T-helper 2 cell treated with Interferon-gamma antibody and Interleukin-4, amounts not matched to agents 5 μg/mL and 100 μg/mL, for 36 hours (primary cell): Measurements from ENCODE around the gene DPYSL4.
"Not testable (repeated sequence)": the region's sequence is repeated elsewhere in the genome, so short reads cannot be mapped to it uniquely, and the experiment has no call there.

Experiments
- DNase-seq: peaks from one replicate; pipeline ENCODE4 v3.0.0; 2021; ENCODE audit warnings: low spot score
- H3K27ac Mint-ChIP-seq: one replicate; pipeline ENCODE4 v1.8.0; 2021; ENCODE audit warnings: mild to moderate bottlenecking, mixed read lengths
- H3K27me3 Mint-ChIP-seq: one replicate; pipeline ENCODE4 v1.8.0; 2021; ENCODE audit warnings: low read depth, mixed read lengths
- H3K36me3 Mint-ChIP-seq: one replicate; pipeline ENCODE4 v1.8.0; 2021; ENCODE audit warnings: low read depth, mixed read lengths
- H3K4me1 Mint-ChIP-seq: one replicate; pipeline ENCODE4 v1.8.0; 2021; ENCODE audit warnings: low read depth, mixed read lengths
- H3K4me3 Mint-ChIP-seq: one replicate; pipeline ENCODE4 v1.8.0; 2022; ENCODE audit warnings: mild to moderate bottlenecking, moderate library complexity, mixed read lengths
- H3K9me3 Mint-ChIP-seq: one replicate; pipeline ENCODE4 v1.8.0; 2021; ENCODE audit warnings: mixed read lengths

DPYSL4 gene

GRCh38 chr10:132204781-132205473 lies 18.2 kb downstream of the DPYSL4 start:
- no peaks in the 10 kb centered on the region for H3K36me3 Mint-ChIP-seq
- H3K9me3 Mint-ChIP-seq, result no peaks in the 10 kb centered on the region
- H3K27ac Mint-ChIP-seq, result no peak overlapping the region
- no peaks in the 10 kb centered on the region for H3K4me1 Mint-ChIP-seq
- no peaks in the 10 kb centered on the region for H3K27me3 Mint-ChIP-seq
- no peak for DNase-seq
- no peak overlapping the region for H3K4me3 Mint-ChIP-seq

DNA sequence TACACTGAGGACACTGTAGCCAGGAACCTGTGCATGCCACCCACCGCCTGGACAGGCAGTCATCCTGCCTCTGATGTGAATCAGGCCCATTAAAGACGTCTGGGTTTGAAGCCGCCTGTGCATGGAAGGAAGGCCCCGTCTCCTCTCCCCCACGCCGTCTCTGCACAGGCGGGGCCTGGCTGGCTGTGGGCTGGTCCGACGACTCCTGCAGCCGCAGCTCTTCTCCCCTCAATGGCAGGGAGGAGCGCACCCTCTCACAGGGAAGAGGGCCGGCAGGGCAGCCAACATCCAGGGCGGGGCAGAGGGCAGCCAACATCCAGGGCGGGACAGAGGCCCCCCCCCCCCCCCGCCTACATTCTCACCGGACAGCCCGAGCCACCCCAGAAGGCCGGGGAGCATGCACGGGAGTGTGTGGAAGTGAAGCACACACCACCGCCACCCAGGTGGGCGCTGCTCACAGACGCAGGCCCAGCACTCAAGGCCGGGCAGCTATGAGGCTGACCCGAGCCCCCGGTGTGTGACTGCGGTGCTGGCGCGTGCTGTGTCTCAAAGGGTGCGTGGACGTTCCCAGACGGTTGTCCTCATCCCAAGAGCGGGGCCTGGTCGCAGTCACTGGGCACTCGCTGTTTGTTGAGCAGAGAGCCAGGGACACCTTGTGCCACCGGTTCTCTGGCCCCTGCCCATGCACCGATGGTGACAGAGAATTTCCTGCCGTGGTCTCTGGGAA lies 19.1 kb downstream of the DPYSL4 start:
- H3K27ac Mint-ChIP-seq, result no peak overlapping the region
- H3K9me3 Mint-ChIP-seq, result no peaks in the 10 kb centered on the region
- no peaks in the 10 kb centered on the region for H3K4me1 Mint-ChIP-seq
- no peaks in the 10 kb centered on the region for H3K27me3 Mint-ChIP-seq
- no peak overlapping the region for H3K4me3 Mint-ChIP-seq
- no peaks in the 10 kb centered on the region for H3K36me3 Mint-ChIP-seq
- no peak for DNase-seq

DNA sequence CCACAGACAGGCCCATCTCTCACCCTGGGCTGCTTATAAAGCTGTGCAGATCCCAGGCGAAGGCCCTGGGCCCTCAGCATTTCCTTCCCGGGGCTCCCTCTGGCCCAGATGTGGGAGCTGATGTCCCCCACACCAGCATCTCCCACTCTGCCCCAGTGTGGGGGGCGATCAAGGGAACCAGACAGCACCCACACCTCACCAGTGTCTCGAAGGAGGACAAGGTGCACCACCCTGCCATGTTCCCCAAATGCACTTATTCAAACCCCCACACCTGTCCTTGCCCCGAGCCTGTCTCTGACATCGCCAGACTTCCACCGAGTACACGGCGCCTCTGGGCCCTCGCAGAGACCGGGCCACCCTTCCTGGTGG lies 19.6 kb downstream of the DPYSL4 start:
- Mint-ChIP-seq H3K4me1 (no peaks in the 10 kb centered on the region), H3K27ac (no peak overlapping the region)

GRCh38 chr10:132206806-132207535 lies 20.2 kb downstream of the DPYSL4 start:
- Mint-ChIP-seq H3K27me3 (no peaks in the 10 kb centered on the region), H3K4me3 (no peak overlapping the region), H3K27ac (no peak overlapping the region)

More for the DNA sequence above, 19.6 kb downstream of the DPYSL4 start:
- Mint-ChIP-seq H3K4me3 (no peak overlapping the region), H3K27me3 (no peaks in the 10 kb centered on the region), H3K36me3 (no peaks in the 10 kb centered on the region), H3K9me3 (no peaks in the 10 kb centered on the region)
- DNase-seq, result no peak

GRCh38 chr10:132207536-132208461 lies 21.1 kb downstream of the DPYSL4 start:
- Mint-ChIP-seq H3K27ac (no peak overlapping the region), H3K27me3 (no peaks in the 10 kb centered on the region), H3K4me1 (no peaks in the 10 kb centered on the region), H3K4me3 (no peak overlapping the region), H3K9me3 (no peaks in the 10 kb centered on the region), H3K36me3 (no peaks in the 10 kb centered on the region)
- DNase-seq, result no peak

More at GRCh38 chr10:132206806-132207535, 20.2 kb downstream of the DPYSL4 start:
- H3K36me3 Mint-ChIP-seq, result no peaks in the 10 kb centered on the region
- H3K9me3 Mint-ChIP-seq, result no peaks in the 10 kb centered on the region
- H3K4me1 Mint-ChIP-seq, result no peaks in the 10 kb centered on the region
- no peak for DNase-seq

- Mint-ChIP-seq H3K4me1 (no peaks in the 10 kb centered on the region), H3K27ac (no peak overlapping the region), H3K4me3 (no peak overlapping the region), H3K9me3 (peaks cover 2% of the 10 kb centered on the region), H3K27me3 (no peaks in the 10 kb centered on the region), H3K36me3 (no peaks in the 10 kb centered on the region)
- no peak for DNase-seq
These were observed 21.8 kb downstream of the DPYSL4 start for GRCh38 chr10:132208462-132209050.

DNA sequence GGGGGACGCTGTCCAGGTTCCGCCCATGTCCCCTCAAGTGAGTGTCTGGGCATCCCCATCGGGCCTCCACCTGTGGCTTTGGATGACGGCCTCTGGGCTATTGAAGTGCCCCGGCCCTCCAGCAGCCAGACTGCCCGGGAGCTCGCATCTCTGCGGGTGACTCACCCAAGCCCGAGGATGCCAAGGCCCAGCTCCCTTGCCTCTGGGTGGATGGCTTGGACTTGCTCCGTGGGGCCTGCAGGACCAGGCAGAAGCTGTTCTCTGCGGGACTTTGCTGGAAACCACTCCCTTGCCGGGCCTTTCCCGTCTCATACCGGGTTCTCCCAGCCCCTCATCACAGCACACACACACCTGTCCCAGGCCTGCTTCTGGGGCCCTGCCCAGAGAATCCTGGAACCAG lies 22.4 kb downstream of the DPYSL4 start:
- DNase-seq, result no peak
- Mint-ChIP-seq H3K36me3 (no peaks in the 10 kb centered on the region), H3K27ac (no peak overlapping the region), H3K9me3 (peaks cover 5% of the 10 kb centered on the region), H3K4me3 (no peak overlapping the region), H3K27me3 (no peaks in the 10 kb centered on the region), H3K4me1 (no peaks in the 10 kb centered on the region)

DNA sequence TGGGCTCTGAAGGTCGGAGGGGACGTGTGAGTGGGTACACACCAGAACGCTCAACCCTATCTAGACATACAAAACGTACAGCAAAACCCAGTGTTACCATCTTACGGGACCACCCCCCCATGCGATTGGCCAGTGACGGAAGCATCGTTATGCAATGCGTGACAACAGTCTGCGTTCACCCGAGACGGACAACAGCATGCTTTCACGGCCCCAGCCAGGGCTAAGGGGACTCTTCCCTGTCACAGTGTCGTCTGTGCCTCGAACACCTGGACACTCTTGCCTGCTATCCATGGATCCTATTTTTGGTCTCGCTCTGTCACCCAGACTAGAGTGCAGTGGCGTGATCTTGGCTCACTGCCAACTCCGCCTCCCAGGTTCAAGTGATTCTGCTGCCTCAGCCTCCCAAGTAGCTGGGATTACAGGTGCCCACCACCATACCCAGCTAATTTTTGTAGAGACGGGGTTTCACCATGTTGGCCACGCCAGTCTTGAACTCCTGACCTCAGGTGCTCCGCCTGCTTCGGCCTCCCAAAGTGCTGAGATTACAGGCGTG lies 23.3 kb downstream of the DPYSL4 start:
- no peak for DNase-seq
- H3K27me3 Mint-ChIP-seq, result no peaks in the 10 kb centered on the region
- no peak overlapping the region for H3K27ac Mint-ChIP-seq
- H3K9me3 Mint-ChIP-seq, result peaks cover 10% of the 10 kb centered on the region
- H3K4me3 Mint-ChIP-seq, result no peak overlapping the region
- H3K4me1 Mint-ChIP-seq, result no peaks in the 10 kb centered on the region
- H3K36me3 Mint-ChIP-seq, result no peaks in the 10 kb centered on the region

- Mint-ChIP-seq H3K4me1 (no peaks in the 10 kb centered on the region), H3K36me3 (no peaks in the 10 kb centered on the region), H3K27me3 (no peaks in the 10 kb centered on the region), H3K27ac (no peak overlapping the region), H3K4me3 (no peak overlapping the region), H3K9me3 (peaks cover 16% of the 10 kb centered on the region)
- DNase-seq, result no peak
These were observed 24.0 kb downstream of the DPYSL4 start for GRCh38 chr10:132210766-132211165.

DNA sequence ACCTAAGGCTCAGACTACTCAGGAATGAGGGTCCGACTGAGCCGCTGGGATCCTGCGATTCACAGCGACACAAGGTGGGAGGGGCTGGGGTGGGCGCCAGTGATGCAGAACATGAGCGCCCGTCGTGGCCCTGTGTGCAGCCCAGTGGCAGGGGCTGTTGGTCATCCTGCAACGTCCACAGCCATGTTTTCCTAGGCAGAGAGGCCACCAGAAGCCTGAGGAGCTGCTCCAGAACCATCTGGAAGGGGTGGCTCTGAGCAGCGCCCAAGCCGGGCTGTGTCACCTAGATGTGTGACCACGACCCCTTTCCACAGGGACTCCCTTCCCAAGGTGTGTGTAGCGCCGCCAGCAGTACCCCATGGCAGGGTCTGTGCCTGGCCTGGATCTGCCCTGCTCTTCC lies 24.5 kb downstream of the DPYSL4 start:
- H3K27ac Mint-ChIP-seq, result no peak overlapping the region
- DNase-seq, result no peak
- no peak overlapping the region for H3K4me3 Mint-ChIP-seq
- no peaks in the 10 kb centered on the region for H3K4me1 Mint-ChIP-seq
- peaks cover 18% of the 10 kb centered on the region for H3K9me3 Mint-ChIP-seq
- no peaks in the 10 kb centered on the region for H3K27me3 Mint-ChIP-seq
- H3K36me3 Mint-ChIP-seq, result no peaks in the 10 kb centered on the region

DNA sequence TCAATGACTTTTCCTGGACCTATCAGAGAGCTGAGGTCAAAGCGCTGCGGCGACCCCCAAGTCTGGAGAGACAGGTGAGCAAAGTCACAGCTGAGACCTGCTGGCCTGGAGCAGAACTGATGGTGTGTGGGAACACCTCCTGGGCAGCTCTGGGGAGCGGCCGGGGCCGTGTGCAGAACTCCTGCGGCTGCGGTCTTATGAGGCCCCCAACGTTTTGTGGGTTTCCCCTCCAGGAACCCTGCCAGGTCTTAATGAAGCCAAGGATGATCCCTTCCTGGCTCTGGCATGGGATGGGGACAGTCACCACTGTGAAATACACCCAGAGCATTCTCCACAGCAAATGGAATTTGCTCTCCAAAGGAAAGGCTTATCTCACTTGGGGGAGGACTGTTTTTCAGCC lies 26.1 kb downstream of the DPYSL4 start:
- no peak overlapping the region for H3K27ac Mint-ChIP-seq
- no peaks in the 10 kb centered on the region for H3K27me3 Mint-ChIP-seq
- H3K36me3 Mint-ChIP-seq, result no peaks in the 10 kb centered on the region
- H3K4me1 Mint-ChIP-seq, result no peaks in the 10 kb centered on the region
- peaks cover 25% of the 10 kb centered on the region for H3K9me3 Mint-ChIP-seq
- DNase-seq, result no peak
- H3K4me3 Mint-ChIP-seq, result no peak overlapping the region

- no peaks in the 10 kb centered on the region for H3K36me3 Mint-ChIP-seq
- H3K27me3 Mint-ChIP-seq, result no peaks in the 10 kb centered on the region
- peaks cover 29% of the 10 kb centered on the region for H3K9me3 Mint-ChIP-seq
- no peak overlapping the region for H3K4me3 Mint-ChIP-seq
- DNase-seq, result no peak
- no peak overlapping the region for H3K27ac Mint-ChIP-seq
- H3K4me1 Mint-ChIP-seq, result no peaks in the 10 kb centered on the region
These were observed 27.2 kb downstream of the DPYSL4 start for GRCh38 chr10:132213917-132214316.

GRCh38 chr10:132216441-132216840 lies 29.7 kb downstream of the DPYSL4 start:
- H3K4me1 Mint-ChIP-seq, H3K36me3 Mint-ChIP-seq, DNase-seq, H3K27ac Mint-ChIP-seq, H3K27me3 Mint-ChIP-seq, H3K4me3 Mint-ChIP-seq: not testable (repeated sequence)
- peaks cover 29% of the 10 kb centered on the region for H3K9me3 Mint-ChIP-seq
